CD4-positive, alpha-beta T cell treated with Interleukin-17A for 1 hour (primary cell): Measurements from ENCODE around the gene PRSS12.

Experiments
- DNase-seq: peaks from one replicate; pipeline ENCODE4 v3.0.0-alpha.2; 2020

PRSS12 gene

GRCh38 chr4:118354913-118355312 lies 2.1 kb upstream of the PRSS12 start:
- DNase-seq, result no peak

- no peak for DNase-seq
These were observed 779 bp upstream of the PRSS12 start for GRCh38 chr4:118353534-118354030.

GRCh38 chr4:118351851-118352827 lies 664 bp downstream of the PRSS12 start:
- peak; percentile 5 for DNase-seq

GRCh38 chr4:118350961-118351360 lies 1.8 kb downstream of the PRSS12 start:
- DNase-seq, result no peak

- DNase-seq, result no peak
These were observed 3.9 kb downstream of the PRSS12 start for GRCh38 chr4:118348886-118349285.

GRCh38 chr4:118346495-118346894 lies 6.3 kb downstream of the PRSS12 start:
- DNase-seq, result no peak

- no peak for DNase-seq
These were observed 7.0 kb downstream of the PRSS12 start for GRCh38 chr4:118345813-118346212.

- DNase-seq, result no peak
These were observed 8.0 kb downstream of the PRSS12 start for GRCh38 chr4:118344801-118345200.

- DNase-seq, result no peak
These were observed 9.3 kb downstream of the PRSS12 start for GRCh38 chr4:118343501-118343900.

GRCh38 chr4:118340109-118340508 lies 12.7 kb downstream of the PRSS12 start:
- no peak for DNase-seq

- no peak for DNase-seq
These were observed 13.6 kb downstream of the PRSS12 start for GRCh38 chr4:118338981-118339765.

GRCh38 chr4:118338518-118338917 lies 14.3 kb downstream of the PRSS12 start:
- DNase-seq, result no peak

GRCh38 chr4:118337954-118338353 lies 14.8 kb downstream of the PRSS12 start:
- DNase-seq, result no peak

- no peak for DNase-seq
These were observed 17.0 kb downstream of the PRSS12 start for GRCh38 chr4:118335774-118336173.

- no peak for DNase-seq
These were observed 17.5 kb downstream of the PRSS12 start for GRCh38 chr4:118335324-118335723.

- DNase-seq, result no peak
These were observed 21.5 kb downstream of the PRSS12 start for GRCh38 chr4:118331352-118331751.

- DNase-seq, result no peak
These were observed 23.0 kb downstream of the PRSS12 start for GRCh38 chr4:118329849-118330248.

GRCh38 chr4:118327554-118328241 lies 25.1 kb downstream of the PRSS12 start:
- no peak for DNase-seq

GRCh38 chr4:118326585-118326984 lies 26.2 kb downstream of the PRSS12 start:
- DNase-seq, result no peak

- DNase-seq, result no peak
These were observed 27.4 kb downstream of the PRSS12 start for GRCh38 chr4:118325431-118325830.

GRCh38 chr4:118322831-118323502 lies 29.8 kb downstream of the PRSS12 start:
- no peak for DNase-seq

GRCh38 chr4:118318931-118319330 lies 33.9 kb downstream of the PRSS12 start:
- no peak for DNase-seq
